Spleen (tissue), 11 donors: ENCODE results near the gene SOX9. TPM values are rescaled to one million over a fixed set of nuclear protein-coding genes. Genes with fewer than 3 reads are reported as not detected.

ENCODE experiments used
- DNase-seq: peaks from one replicate; pipeline ENCODE4 v3.0.0-alpha.2; 2020
- H3K27ac ChIP-seq, 8 donors: fragments of 200-600 bp; sonication (generic) in 7 of 8; 1 replicate in 4 of 8; 2 replicates in 4 of 8; pipeline versions ENCODE4 v1.5.0 to v1.8.0; 2016 to 2021; ENCODE audit warnings: inconsistent platforms in 4 of 8, mild to moderate bottlenecking in 4 of 8, moderate library complexity in 1 of 8
- H3K27me3 ChIP-seq, 7 donors: fragments of 200-600 bp; sonication (generic) in 6 of 7; replicated peaks in 1 of 7; 1 replicate in 4 of 7; 2 replicates in 3 of 7; pipeline versions ENCODE4 v1.5.0 to v1.8.0; 2016 to 2021; ENCODE audit warnings: inconsistent platforms in 3 of 7, mild to moderate bottlenecking in 1 of 7
- H3K36me3 ChIP-seq, 6 donors: fragments of 200-600 bp; sonication (generic) in 5 of 6; 1 replicate in 4 of 6; 2 replicates in 2 of 6; pipeline versions ENCODE4 v1.5.0 to v1.8.0; 2016 to 2021; ENCODE audit warnings: inconsistent platforms in 2 of 6
- H3K4me1 ChIP-seq, 6 donors: fragments of 200-600 bp; sonication (generic) in 5 of 6; 1 replicate in 3 of 6; 2 replicates in 3 of 6; pipeline versions ENCODE4 v1.5.0 to v1.8.0; 2016 to 2021; ENCODE audit warnings: inconsistent platforms in 3 of 6
- H3K4me3 ChIP-seq, 8 donors: fragments of 200-600 bp; sonication (generic) in 7 of 8; 1 replicate in 4 of 8; 2 replicates in 4 of 8; pipeline versions ENCODE4 v1.5.0 to v1.8.0; 2016 to 2021; ENCODE audit warnings: inconsistent platforms in 4 of 8, mild to moderate bottlenecking in 4 of 8, moderate library complexity in 2 of 8
- H3K9me3 ChIP-seq, 8 donors: fragments of 200-600 bp; sonication (generic) in 7 of 8; 1 replicate in 4 of 8; 2 replicates in 4 of 8; pipeline versions ENCODE4 v1.5.0 to v1.8.0; 2016 to 2021; ENCODE audit warnings: inconsistent platforms in 4 of 8
- POLR2A ChIP-seq, 3 donors: fragments of 450-650 bp; IDR thresholded peaks; one replicate each; pipeline ENCODE4 v1.5.1; 2017; ENCODE audit warnings: antibody characterized with exemption in 3 of 3, mild to moderate bottlenecking in 1 of 3
- POLR2AphosphoS5 ChIP-seq, 3 donors: sonication (generic); formaldehyde crosslinking; IDR thresholded peaks; one replicate each; pipeline ENCODE4 v1.5.1; 2017; ENCODE audit warnings: antibody characterized with exemption in 3 of 3
- whole genome bisulfite sequencing, 5 donors: extraction: QIAGEN DNeasy Blood & Tissue Kit in 3 of 5; methylation state at CpG; one replicate each; pipeline versions ENCODE4 v1.1.5 to v1.1.7; 2013 to 2018; 5-methylcytosine and 5-hydroxymethylcytosine counted together
- intact Hi-C: fragments of 100-400 bp; cut with DNase I; formaldehyde crosslinking; loops from one replicate; pipeline ENCODE4 v1.15.0; 2023; ENCODE audit warnings: low total_unique reads
- polyA plus RNA-seq, 3 donors: library from polyadenylated mRNA; stranded (reverse); fragments of 200-250 nt; gene quantifications; one replicate each; pipeline ENCODE4 v1.2.1, GENCODE V29; 2013
- total RNA-seq, 7 donors: library from RNA; depleted of rRNA in 3 of 7; stranded (reverse); fragments of >200 nt in 3 of 7; fragmentation: NEBNext Ultra II Directional in 4 of 7; extraction: Animal tissue kit (Norgen Biotek cat#: 25700) in 4 of 7; gene quantifications; one replicate each; pipeline versions ENCODE4 v1.1.0 to v1.2.1, GENCODE V29; 2016 to 2021
- TF ChIP-seq, protein P1 (sequence below), 11 experiments: fragments of 200-600 bp in 7 of 11; fragments of 450-650 bp in 4 of 11; sonication (generic) in 4 of 11; IDR thresholded peaks in 8 of 11; conservative IDR thresholded peaks in 3 of 11; 1 replicate in 7 of 11; 2 replicates in 4 of 11; pipeline versions ENCODE4 v1.4.0 to v1.8.0; 2016 to 2021; ENCODE audit warnings: antibody characterized with exemption in 11 of 11, inconsistent platforms in 4 of 11, mild to moderate bottlenecking in 1 of 11
- donor health status: healthy with polysubstance abuse.
- donor health status: DM: no; HTN: no; CAD: no; lungs with moderate emphysema.
- donor health status: DM: no; HTN: no; CAD: no.
- donor health status: Bipolar disorder and iron deficiency.
- donor health status: healthy.
- donor health status: DM: no; HTN: no; CAD: no.
- donor health status: DM: yes; HTN: yes; CAD: no.

Gene SOX9
- total and polyA plus RNA-seq, 10 donors = 0.09 to 1.0 (median 0.38) TPM; not detected in 2

DNA sequence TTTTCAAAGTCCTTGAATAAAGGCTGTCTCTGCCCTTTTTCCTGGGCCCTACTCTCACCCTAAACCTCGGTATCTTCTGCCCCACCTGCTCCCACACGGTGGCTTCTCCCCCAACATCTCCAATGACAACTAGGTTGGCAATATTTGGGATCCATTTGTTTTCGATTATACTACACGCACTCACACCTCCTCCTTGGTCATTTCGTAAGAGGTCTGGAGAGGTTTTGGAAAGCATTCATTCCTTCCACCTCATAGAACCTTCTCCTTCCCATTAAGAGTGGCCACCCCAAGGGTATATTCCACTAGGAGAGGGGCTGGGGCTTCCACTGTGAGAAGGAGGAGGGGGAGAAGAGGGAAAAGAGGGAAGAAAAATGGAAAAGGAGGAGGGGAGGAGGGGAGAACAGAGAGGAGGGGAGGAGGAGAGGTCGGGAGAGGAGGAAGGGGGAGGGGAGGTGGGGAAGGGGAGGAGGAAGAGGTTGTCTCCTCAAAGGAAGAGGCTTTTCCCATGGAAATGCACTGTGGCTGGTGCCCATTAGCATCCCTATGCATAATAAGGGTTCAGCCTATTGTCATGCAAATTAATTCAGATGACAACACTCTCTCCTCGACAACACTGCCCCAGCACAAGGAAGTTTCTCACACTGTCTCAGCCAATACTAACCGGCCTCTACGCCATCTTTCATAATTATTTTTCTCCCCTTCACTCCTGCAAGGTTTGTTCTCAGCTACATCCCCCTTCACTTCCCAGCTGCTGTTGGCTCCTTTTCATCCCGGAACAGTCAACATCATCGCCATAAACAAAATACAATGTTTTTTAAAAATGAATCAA lies 30.0 kb downstream of the SOX9 start:
- H3K4me1 ChIP-seq = no peaks in the 10 kb centered on the region
- WGBS, 5 donors = 53 to 58% (median 53%) methylated on average over 11 of the region's 11 CpGs
- intact Hi-C loops = no loop called here
- no peaks in the 10 kb centered on the region for H3K27me3 ChIP-seq
- no peak overlapping the region for H3K4me3 ChIP-seq
- H3K9me3 ChIP-seq = no peaks in the 10 kb centered on the region
- DNase-seq = no peak
- TF ChIP-seq POLR2A (IDR thresholded peaks at IDR 0.05) = no peak
- TF ChIP-seq POLR2AphosphoS5 (IDR thresholded peaks at IDR 0.05) = no peak
- no peaks in the 10 kb centered on the region for H3K36me3 ChIP-seq
- no peak overlapping the region for H3K27ac ChIP-seq

DNA sequence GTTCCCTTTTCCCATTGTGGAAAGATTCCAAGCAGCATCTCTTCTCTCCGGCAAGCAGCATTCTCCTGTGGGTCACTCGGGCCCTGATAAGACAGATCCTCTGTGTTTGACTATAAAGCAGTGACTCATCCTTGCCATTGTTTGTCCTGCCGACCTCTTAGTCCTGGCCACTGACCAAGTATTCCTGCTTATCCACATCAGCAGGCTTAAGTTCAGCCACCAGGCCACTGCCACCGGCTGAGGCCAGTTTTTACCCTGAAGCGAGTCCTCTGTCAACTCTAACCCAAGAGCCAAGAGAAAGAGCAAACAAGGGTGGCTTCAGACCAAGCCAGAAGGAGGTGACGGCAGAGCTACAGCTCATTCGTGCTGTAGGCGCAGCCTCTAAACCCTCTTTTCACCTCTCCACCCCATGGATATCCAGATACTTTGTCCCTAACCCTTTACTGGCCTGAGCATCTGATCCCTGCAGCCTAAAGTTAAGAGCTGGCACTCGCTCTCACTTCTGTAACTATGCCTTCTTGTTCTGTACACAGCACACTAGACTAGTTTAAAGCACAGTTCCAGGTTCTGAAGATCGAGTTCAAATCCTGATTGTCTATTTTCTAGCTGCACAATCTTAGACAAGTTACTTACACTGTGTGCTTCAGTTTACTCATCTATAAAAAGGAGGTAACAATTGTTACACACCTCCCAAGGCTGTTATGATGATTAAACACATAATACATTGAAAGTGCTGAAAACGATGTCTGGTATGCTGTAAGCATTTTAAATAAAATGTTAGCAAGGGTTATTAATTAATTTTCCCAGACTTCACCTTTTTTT lies 31.0 kb downstream of the SOX9 start:
- Histone ChIP-seq H3K4me1 (no peaks in the 10 kb centered on the region), H3K36me3 (no peaks in the 10 kb centered on the region), H3K27ac (no peak overlapping the region), H3K9me3 (no peaks in the 10 kb centered on the region), H3K27me3 (no peaks in the 10 kb centered on the region), H3K4me3 (no peak overlapping the region)
- intact Hi-C loops = no loop called here
- TF ChIP-seq POLR2A (IDR thresholded peaks at IDR 0.05) (no peak), POLR2AphosphoS5 (IDR thresholded peaks at IDR 0.05) (no peak)
- TF ChIP-seq, protein P1, sequence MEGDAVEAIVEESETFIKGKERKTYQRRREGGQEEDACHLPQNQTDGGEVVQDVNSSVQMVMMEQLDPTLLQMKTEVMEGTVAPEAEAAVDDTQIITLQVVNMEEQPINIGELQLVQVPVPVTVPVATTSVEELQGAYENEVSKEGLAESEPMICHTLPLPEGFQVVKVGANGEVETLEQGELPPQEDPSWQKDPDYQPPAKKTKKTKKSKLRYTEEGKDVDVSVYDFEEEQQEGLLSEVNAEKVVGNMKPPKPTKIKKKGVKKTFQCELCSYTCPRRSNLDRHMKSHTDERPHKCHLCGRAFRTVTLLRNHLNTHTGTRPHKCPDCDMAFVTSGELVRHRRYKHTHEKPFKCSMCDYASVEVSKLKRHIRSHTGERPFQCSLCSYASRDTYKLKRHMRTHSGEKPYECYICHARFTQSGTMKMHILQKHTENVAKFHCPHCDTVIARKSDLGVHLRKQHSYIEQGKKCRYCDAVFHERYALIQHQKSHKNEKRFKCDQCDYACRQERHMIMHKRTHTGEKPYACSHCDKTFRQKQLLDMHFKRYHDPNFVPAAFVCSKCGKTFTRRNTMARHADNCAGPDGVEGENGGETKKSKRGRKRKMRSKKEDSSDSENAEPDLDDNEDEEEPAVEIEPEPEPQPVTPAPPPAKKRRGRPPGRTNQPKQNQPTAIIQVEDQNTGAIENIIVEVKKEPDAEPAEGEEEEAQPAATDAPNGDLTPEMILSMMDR (IDR thresholded peaks at IDR 0.05 in 8 of 11, conservative IDR thresholded peaks at IDR 0.05 in 3 of 11) = no peak
- no peak for DNase-seq
- 51 to 58% (median 52%) methylated on average over 11 of the region's 11 CpGs for WGBS, 5 donors

DNA sequence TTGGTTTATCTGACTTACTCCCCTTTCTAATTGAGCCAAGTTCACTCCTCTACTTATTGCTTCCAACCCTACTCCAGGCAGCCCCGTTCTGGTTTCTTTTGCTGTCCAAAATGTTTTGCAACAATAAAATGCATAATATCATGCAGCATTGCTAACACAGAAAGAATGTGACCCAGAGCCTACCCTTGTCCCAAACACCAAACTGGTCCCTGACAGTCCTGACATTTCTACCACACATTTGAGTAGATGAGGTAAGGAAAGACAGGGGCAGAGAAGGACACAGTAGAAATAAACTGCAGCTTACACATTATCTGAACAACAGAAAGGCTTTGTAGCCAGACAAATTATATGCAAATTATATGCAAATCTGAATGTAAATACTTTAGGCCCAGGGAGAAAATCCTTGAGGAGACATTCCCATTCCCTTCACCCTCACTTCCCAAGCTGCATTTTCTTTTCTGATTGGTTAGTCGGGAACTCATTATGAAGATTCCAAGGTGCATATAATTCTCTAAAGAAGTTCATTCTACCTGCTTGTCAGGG lies 31.6 kb downstream of the SOX9 start:
- Histone ChIP-seq H3K27me3 (no peaks in the 10 kb centered on the region), H3K4me3 (no peak overlapping the region), H3K36me3 (no peaks in the 10 kb centered on the region), H3K4me1 (no peaks in the 10 kb centered on the region), H3K27ac (no peak overlapping the region), H3K9me3 (peaks cover 0 to under 1% (median 0%) of the 10 kb centered on the region in 8 donors)
- intact Hi-C loops = no loop called here
- TF ChIP-seq POLR2A (IDR thresholded peaks at IDR 0.05) (no peak), POLR2AphosphoS5 (IDR thresholded peaks at IDR 0.05) (no peak)
- TF ChIP-seq, protein P1 (IDR thresholded peaks at IDR 0.05 in 8 of 11, conservative IDR thresholded peaks at IDR 0.05 in 3 of 11) = no peak
- 71 to 80% (median 75%) methylated on average over 2 of the region's 2 CpGs for WGBS, 5 donors
- no peak for DNase-seq

DNA sequence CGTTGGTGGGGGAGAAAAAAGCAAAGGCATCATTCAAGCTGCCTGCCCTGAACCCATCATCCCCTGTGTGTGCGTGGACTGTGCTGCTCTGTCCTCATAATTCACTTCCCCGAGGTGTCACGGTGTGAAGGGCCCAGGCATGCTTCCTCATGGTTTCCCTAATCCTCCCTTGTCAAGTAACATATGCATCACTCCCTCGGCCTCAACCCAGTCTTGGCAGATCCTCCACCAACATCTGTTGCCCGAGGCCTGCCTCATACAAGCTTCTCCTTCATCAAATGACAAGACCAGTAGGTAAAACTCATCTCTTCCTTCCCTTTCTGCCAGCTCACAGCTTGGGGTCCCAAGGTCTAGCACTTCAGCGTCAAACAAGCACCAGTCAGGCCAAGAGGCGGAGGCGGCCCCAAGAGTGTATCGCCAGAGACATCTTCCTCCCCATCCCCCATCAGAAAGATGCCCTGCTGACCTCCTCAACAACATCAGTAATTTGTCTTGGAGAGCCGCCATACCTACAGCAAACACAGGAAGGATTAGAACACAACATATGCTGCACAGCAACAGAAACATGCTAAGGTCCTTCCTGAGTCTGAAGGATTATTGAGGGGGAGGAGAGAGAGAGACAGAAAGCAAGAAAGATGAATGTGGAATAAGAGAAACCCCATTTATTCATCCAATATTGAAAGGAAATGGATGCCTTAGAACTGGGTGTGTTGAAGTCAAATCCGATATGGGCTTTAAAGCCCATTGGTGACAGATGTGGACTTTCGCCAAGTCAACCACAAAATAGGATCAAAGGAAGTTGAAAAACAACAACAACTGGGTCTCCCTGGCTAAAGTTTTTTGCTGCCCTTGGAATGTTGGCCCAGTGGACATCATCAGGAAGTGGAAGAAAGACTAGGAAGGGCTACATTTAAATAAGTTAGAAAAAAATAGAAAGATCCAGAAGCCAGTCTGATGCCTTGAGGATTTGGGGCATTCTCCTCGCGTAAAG lies 38.4 kb downstream of the SOX9 start:
- intact Hi-C loops = no loop called here
- Histone ChIP-seq H3K9me3 (peaks cover 0 to 22% (median 0%) of the 10 kb centered on the region in 8 donors), H3K27ac (no peak overlapping the region), H3K4me1 (no peaks in the 10 kb centered on the region), H3K27me3 (no peaks in the 10 kb centered on the region), H3K36me3 (no peaks in the 10 kb centered on the region), H3K4me3 (no peak overlapping the region)
- no peak for DNase-seq
- TF ChIP-seq, protein P1 (IDR thresholded peaks at IDR 0.05 in 8 of 11, conservative IDR thresholded peaks at IDR 0.05 in 3 of 11) = no peak
- TF ChIP-seq POLR2AphosphoS5 (IDR thresholded peaks at IDR 0.05) (no peak), POLR2A (IDR thresholded peaks at IDR 0.05) (no peak)
- 53 to 64% (median 56%) methylated on average over 15 of the region's 15 CpGs for WGBS, 5 donors
